Lung (tissue), 12 donors: Measurements from ENCODE around the gene SWSAP1. TPM values are rescaled to one million over a fixed set of nuclear protein-coding genes. Genes with fewer than 3 reads are reported as not detected.

Experiments used
- ATAC-seq: fragments of 200-7000 bp; cut with Tn5 transposase; one replicate; pipeline ENCODE4 v1.9.1; 2020; ENCODE audit warnings: moderate number of reproducible peaks; ENCODE audit not compliant: insufficient read depth, low FRiP score
- DNase-seq, 3 donors: peaks; one replicate each; pipeline ENCODE4 v3.0.0-alpha.2; 2013 to 2017
- H3K27ac ChIP-seq, 2 donors: one replicate each; pipeline ENCODE4 v1.5.1; 2013; ENCODE audit warnings: mild to moderate bottlenecking in 2 of 2, moderate library complexity in 2 of 2, control low read depth in 1 of 2, inconsistent platforms in 1 of 2, low read depth in 1 of 2, low read length in 1 of 2
- H3K27me3 ChIP-seq, 3 donors: one replicate each; pipeline ENCODE4 v1.5.1; 2013; ENCODE audit warnings: low read length in 2 of 3; ENCODE audit not compliant: control insufficient read depth in 3 of 3, insufficient read depth in 3 of 3
- H3K36me3 ChIP-seq, 4 donors: one replicate each; pipeline ENCODE4 v1.5.1; 2013; ENCODE audit warnings: low read length in 4 of 4, mild to moderate bottlenecking in 1 of 4, moderate library complexity in 1 of 4; ENCODE audit not compliant: control insufficient read depth in 4 of 4, insufficient read depth in 4 of 4
- H3K4me1 ChIP-seq, 5 donors: one replicate each; pipeline ENCODE4 v1.5.1; 2013; ENCODE audit warnings: low read length in 5 of 5, mild to moderate bottlenecking in 2 of 5, moderate library complexity in 1 of 5; ENCODE audit not compliant: control insufficient read depth in 5 of 5, insufficient read depth in 5 of 5
- H3K4me3 ChIP-seq: one replicate; pipeline ENCODE4 v1.5.1; 2013; ENCODE audit warnings: mild to moderate bottlenecking, control low read depth, moderate library complexity
- H3K9ac ChIP-seq, 2 donors: one replicate each; pipeline ENCODE4 v1.5.1; 2013; ENCODE audit warnings: low read length in 2 of 2, control low read depth in 1 of 2; ENCODE audit not compliant: insufficient read depth in 1 of 2
- H3K9me3 ChIP-seq, 4 donors: one replicate each; pipeline ENCODE4 v1.5.1; 2013; ENCODE audit warnings: low read length in 3 of 4, mild to moderate bottlenecking in 1 of 4, moderate library complexity in 1 of 4; ENCODE audit not compliant: control insufficient read depth in 4 of 4, insufficient read depth in 3 of 4
- WGBS, 2 donors: extraction: QIAGEN DNeasy Blood & Tissue Kit; methylation state at CpG; one replicate each; pipeline ENCODE4 v1.1.7; 2013; 5-methylcytosine and 5-hydroxymethylcytosine counted together
- polyA plus RNA-seq, 2 donors: library from polyadenylated mRNA; stranded (reverse); fragments of 200-250 nt; gene quantifications; one replicate each; pipeline ENCODE4 v1.2.1, GENCODE V29; 2013
- total RNA-seq, 2 donors: library from RNA; depleted of rRNA in 1 of 2; stranded (reverse); fragments of >200 nt in 1 of 2; gene quantifications; one replicate each; pipeline ENCODE4 v1.2.1, GENCODE V29; 2014 to 2021
- TF ChIP-seq, protein P1 (sequence below): IDR thresholded peaks from 2 replicates; pipeline ENCODE4 v1.5.1; 2012; ENCODE audit warnings: mild to moderate bottlenecking; ENCODE audit errors: control extremely low read depth, extremely low read depth
- donor health status: control.
- donor health status: control.
- donor health status: Bipolar disorder and iron deficiency.
- donor health status: healthy.
- donor health status: DM: yes; HTN: yes; CAD: no.

Gene SWSAP1
- total and polyA plus RNA-seq, 4 donors = 1.1 to 4.1 (median 3.8) TPM

DNA sequence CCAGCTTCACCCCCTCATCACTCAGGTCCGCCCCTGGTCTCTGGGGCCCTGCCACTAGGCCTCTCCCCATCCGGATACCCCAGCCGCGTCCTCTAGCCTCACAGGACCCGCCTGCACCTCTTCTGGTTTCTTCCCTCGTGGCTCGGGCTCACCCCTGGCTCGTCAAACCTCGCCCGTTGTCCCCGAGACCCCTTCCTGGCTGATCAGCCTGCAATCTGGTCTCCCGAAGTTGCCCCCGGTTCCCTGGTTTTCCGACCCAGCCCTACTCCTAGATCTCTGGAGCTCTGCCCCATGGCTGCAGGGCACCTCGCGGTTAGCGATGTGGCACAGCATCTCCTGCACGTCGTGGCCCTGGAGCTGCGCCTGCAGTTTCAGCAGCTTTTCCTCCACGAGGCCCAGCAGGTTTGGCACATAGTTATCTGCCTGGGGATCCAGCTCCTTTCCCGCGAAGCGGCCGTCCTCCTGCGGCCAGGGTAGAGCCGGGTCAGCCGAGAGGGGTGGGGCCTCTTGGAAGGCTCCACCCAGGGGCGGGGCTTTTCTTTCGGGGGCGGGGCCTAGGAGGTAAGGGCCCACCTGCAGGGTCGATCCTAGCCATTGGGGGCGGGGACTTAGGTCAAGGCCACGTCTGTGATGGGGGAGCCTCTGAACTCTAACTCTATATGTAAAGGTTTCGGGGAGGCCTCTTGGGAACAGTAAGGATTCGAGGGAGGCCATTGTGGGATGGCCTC is 47.1 kb downstream of the SWSAP1 start:
- 12 to 19% methylated on average over 35 to 36 of the region's 36 CpGs for WGBS, 2 donors
- no peak overlapping the region for H3K4me3 ChIP-seq
- H3K27me3 ChIP-seq = peaks cover 0 to 54% (median 47%) of the 10 kb centered on the region in 3 donors
- peaks cover 0 to 21% (median 10%) of the 10 kb centered on the region in 5 donors for H3K4me1 ChIP-seq
- H3K9me3 ChIP-seq = peaks cover 0 to 4% (median 0%) of the 10 kb centered on the region in 4 donors
- no peak overlapping the region for H3K9ac ChIP-seq
- H3K36me3 ChIP-seq = no peaks in the 10 kb centered on the region
- DNase-seq (no peak), ATAC-seq (no peak)
- TF ChIP-seq, protein P1, sequence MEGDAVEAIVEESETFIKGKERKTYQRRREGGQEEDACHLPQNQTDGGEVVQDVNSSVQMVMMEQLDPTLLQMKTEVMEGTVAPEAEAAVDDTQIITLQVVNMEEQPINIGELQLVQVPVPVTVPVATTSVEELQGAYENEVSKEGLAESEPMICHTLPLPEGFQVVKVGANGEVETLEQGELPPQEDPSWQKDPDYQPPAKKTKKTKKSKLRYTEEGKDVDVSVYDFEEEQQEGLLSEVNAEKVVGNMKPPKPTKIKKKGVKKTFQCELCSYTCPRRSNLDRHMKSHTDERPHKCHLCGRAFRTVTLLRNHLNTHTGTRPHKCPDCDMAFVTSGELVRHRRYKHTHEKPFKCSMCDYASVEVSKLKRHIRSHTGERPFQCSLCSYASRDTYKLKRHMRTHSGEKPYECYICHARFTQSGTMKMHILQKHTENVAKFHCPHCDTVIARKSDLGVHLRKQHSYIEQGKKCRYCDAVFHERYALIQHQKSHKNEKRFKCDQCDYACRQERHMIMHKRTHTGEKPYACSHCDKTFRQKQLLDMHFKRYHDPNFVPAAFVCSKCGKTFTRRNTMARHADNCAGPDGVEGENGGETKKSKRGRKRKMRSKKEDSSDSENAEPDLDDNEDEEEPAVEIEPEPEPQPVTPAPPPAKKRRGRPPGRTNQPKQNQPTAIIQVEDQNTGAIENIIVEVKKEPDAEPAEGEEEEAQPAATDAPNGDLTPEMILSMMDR = no peak
- peak overlapping the region in 1 of 2 donors; percentile 71 for H3K27ac ChIP-seq

DNA sequence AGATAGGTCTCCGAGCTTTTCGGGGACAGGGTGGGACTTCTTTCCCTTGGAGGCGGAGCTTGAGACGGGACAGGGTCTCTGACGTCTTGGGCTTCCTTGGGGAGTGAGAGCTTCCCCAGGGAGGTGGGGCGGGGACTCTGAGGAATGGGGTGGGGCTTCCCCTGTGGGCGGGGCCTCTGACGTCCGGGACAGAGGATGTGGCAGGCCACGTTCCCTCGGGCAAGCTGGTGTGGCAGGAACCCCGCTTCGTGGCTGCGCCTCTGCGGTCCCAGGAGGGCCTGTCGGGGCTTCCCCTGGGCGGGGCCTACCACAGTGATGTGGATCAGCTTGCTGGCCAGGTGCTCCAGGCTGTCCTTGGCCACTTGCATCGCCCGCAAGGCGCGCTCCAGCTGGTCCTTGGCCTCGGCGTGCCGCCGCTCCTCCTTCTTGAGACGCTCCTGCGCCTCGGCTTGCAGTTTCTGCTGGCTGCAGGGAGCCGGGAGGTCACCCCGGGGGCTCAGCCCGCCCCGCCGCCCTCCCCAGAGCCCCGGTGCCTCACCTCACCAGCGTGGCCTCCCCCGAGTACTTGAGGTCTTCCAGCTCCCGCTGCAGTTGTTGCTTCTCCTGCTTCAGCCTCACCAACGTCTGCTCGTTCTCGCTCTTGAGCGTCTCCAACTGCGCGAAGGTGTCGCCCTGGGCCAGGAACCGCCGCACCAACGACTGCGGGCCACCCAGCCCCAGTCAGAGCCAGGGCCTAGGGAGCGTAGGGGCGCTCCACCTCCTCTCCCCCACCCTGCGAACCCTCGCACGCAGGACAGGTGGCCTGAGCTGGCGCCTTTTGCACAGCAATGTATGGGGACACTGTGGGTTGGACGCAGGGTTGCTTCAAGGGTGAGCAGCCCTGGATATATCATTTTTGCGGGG is 47.9 kb downstream of the SWSAP1 start:
- Histone ChIP-seq H3K4me3 (no peak overlapping the region), H3K36me3 (no peaks in the 10 kb centered on the region), H3K27me3 (peaks cover 0 to 52% (median 42%) of the 10 kb centered on the region in 3 donors), H3K9ac (no peak overlapping the region), H3K9me3 (peaks cover 0 to 2% (median 0%) of the 10 kb centered on the region in 4 donors), H3K27ac (peak overlapping the region in 1 of 2 donors; percentile 71), H3K4me1 (peaks cover 0 to 21% (median 10%) of the 10 kb centered on the region in 5 donors)
- TF ChIP-seq, protein P1 = no peak
- ATAC-seq (peak; percentile 80), DNase-seq (peak; percentile 48 to 66 (median 54))
- 4 to 6% methylated on average over 52 to 56 of the region's 56 CpGs for WGBS, 2 donors

DNA sequence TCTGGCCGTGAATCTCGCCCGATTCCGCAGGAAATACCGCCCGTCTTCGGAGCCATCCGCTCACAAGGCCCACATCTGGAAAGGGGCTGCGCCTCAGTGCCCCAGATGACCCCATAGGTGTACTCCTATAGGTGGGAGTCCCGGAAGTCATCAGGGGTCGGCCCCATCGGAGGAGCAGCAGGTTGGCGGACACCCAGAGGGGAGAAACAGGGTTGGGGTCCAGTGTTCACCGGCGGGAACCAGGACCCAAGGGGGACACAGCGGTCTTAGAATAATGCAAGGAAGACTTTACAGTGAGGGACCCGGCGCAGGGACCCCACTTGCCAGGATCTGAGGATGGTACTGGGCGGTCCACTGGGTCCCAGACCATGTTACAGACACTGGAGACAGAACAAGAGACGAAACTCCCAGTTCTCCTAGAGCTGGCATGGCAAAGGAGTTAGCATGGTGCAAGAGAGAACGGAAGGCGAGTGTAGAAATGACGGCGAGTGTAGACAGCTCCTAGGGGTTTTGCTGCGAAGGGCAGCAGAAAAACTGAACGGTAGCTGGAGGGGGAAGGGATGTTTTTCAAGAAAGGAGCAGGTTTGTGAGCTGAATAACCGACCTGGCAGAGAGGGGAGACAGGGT is 48.8 kb downstream of the SWSAP1 start:
- Histone ChIP-seq H3K9ac (no peak overlapping the region), H3K9me3 (peaks cover 0 to 2% (median 0%) of the 10 kb centered on the region in 4 donors), H3K4me1 (peaks cover 0 to 21% (median 10%) of the 10 kb centered on the region in 5 donors), H3K4me3 (no peak overlapping the region), H3K27ac (no peak overlapping the region), H3K27me3 (peaks cover 0 to 49% (median 38%) of the 10 kb centered on the region in 3 donors), H3K36me3 (no peaks in the 10 kb centered on the region)
- TF ChIP-seq, protein P1 = no peak
- ATAC-seq (no peak), DNase-seq (no peak)
- WGBS, 2 donors = 32 to 40% methylated on average over 27 of the region's 27 CpGs
